Sigmoid colon (tissue), 7 donors: ENCODE results near the gene CHST14. TPM values are rescaled to one million over a fixed set of nuclear protein-coding genes. Genes with fewer than 3 reads are reported as not detected.

Experiments used
- DNase-seq: peaks from one replicate; pipeline ENCODE4 v3.0.0-alpha.2; 2019
- H3K27ac ChIP-seq, 4 donors: fragments of 200-600 bp; sonication (generic); one replicate each; pipeline ENCODE4 v1.5.1; 2016 to 2019; ENCODE audit warnings: mild to moderate bottlenecking in 1 of 4
- H3K27me3 ChIP-seq, 3 donors: fragments of 200-600 bp; sonication (generic); one replicate each; pipeline ENCODE4 v1.5.1; 2019; ENCODE audit warnings: mild to moderate bottlenecking in 1 of 3
- H3K36me3 ChIP-seq, 4 donors: fragments of 200-600 bp; sonication (generic); one replicate each; pipeline ENCODE4 v1.5.1; 2016 to 2019
- H3K4me1 ChIP-seq, 4 donors: fragments of 200-600 bp; sonication (generic); one replicate each; pipeline ENCODE4 v1.5.1; 2017 to 2019
- H3K4me3 ChIP-seq, 4 donors: fragments of 200-600 bp; sonication (generic); one replicate each; pipeline ENCODE4 v1.5.1; 2017 to 2019; ENCODE audit warnings: mild to moderate bottlenecking in 2 of 4, moderate library complexity in 1 of 4
- H3K9me3 ChIP-seq, 4 donors: fragments of 200-600 bp in 3 of 4; sonication (generic) in 3 of 4; one replicate each; pipeline versions ENCODE4 v1.5.1 to v1.6.1; 2013 to 2019
- CTCF ChIP-seq, 4 experiments: fragments of 450-650 bp in 3 of 4; fragments of 200-600 bp in 1 of 4; IDR thresholded peaks; one replicate each; pipeline ENCODE4 v1.5.1; 2016 to 2019; ENCODE audit warnings: antibody characterized with exemption in 4 of 4, mild to moderate bottlenecking in 3 of 4, moderate library complexity in 2 of 4
- EP300 ChIP-seq, 4 donors: sonication (generic); formaldehyde crosslinking; IDR thresholded peaks; one replicate each; pipeline ENCODE4 v1.6.1; 2017; ENCODE audit warnings: antibody characterized with exemption in 4 of 4
- POLR2A ChIP-seq, 2 donors: fragments of 450-650 bp; IDR thresholded peaks; one replicate each; pipeline ENCODE4 v1.6.1; 2016; ENCODE audit warnings: antibody characterized with exemption in 2 of 2, mild to moderate bottlenecking in 2 of 2, moderate library complexity in 2 of 2
- POLR2AphosphoS5 ChIP-seq, 4 donors: sonication (generic); formaldehyde crosslinking; IDR thresholded peaks; one replicate each; pipeline ENCODE4 v1.6.1; 2017; ENCODE audit warnings: antibody characterized with exemption in 4 of 4
- WGBS, 2 donors: extraction: QIAGEN DNeasy Blood & Tissue Kit; methylation state at CpG; one replicate each; pipeline ENCODE4 v1.1.7; 2013; 5-methylcytosine and 5-hydroxymethylcytosine counted together
- intact Hi-C: fragments of 100-400 bp; cut with DNase I; formaldehyde crosslinking; loops from one replicate; pipeline ENCODE4 v1.15.1; 2023
- polyA plus RNA-seq, 3 donors: library from polyadenylated mRNA; stranded (reverse); fragments of 200-250 nt; gene quantifications; one replicate each; pipeline ENCODE4 v1.2.3, GENCODE V29; 2013
- total RNA-seq, 4 donors: library from RNA; depleted of rRNA; stranded (reverse); fragments of >200 nt; gene quantifications; one replicate each; pipeline ENCODE4 v1.1.0, GENCODE V29; 2016
- donor health status: healthy with polysubstance abuse.
- donor health status: Bipolar disorder and iron deficiency.
- donor health status: healthy.

Gene CHST14
- total and polyA plus RNA-seq, 7 donors: 1.2 to 10.2 (median 6.4) TPM

GRCh38 chr15:40513609-40514008, 42.8 kb downstream of the CHST14 start:
- intact Hi-C loops: loop anchor here (10.0 kb wide), 1 partner anchor 381 kb away; the partner anchor contains the start of gene VPS18
- H3K27me3 ChIP-seq: no peaks in the 10 kb centered on the region
- no peaks in the 10 kb centered on the region for H3K36me3 ChIP-seq
- no peaks in the 10 kb centered on the region for H3K9me3 ChIP-seq
- TF ChIP-seq EP300 (IDR thresholded peaks at IDR 0.05) (no peak), CTCF (IDR thresholded peaks at IDR 0.05) (no peak), POLR2AphosphoS5 (IDR thresholded peaks at IDR 0.05) (no peak), POLR2A (IDR thresholded peaks at IDR 0.05) (no peak)
- no peak for DNase-seq
- H3K27ac ChIP-seq: no peak overlapping the region
- 92% methylated on average over 5 of the region's 5 CpGs for WGBS, 2 donors
- H3K4me3 ChIP-seq: no peak overlapping the region
- H3K4me1 ChIP-seq: peaks cover 0 to 13% (median 7%) of the 10 kb centered on the region in 4 donors

- Histone ChIP-seq H3K36me3 (no peaks in the 10 kb centered on the region), H3K4me3 (no peak overlapping the region), H3K27ac (no peak overlapping the region), H3K4me1 (peaks cover 0 to 9% (median 7%) of the 10 kb centered on the region in 4 donors), H3K27me3 (no peaks in the 10 kb centered on the region), H3K9me3 (no peaks in the 10 kb centered on the region)
- intact Hi-C loops: loop anchor here (10.0 kb wide), 1 partner anchor 378 kb away; the partner anchor contains the start of gene VPS18
- WGBS, 2 donors: 91 to 99% methylated on average over 2 of the region's 2 CpGs
- TF ChIP-seq EP300 (IDR thresholded peaks at IDR 0.05): no peak
- TF ChIP-seq CTCF (IDR thresholded peaks at IDR 0.05): no peak
- no peak for TF ChIP-seq POLR2A (IDR thresholded peaks at IDR 0.05)
- no peak for TF ChIP-seq POLR2AphosphoS5 (IDR thresholded peaks at IDR 0.05)
- DNase-seq: no peak
Observed at GRCh38 chr15:40516322-40516721, 45.5 kb downstream of the CHST14 start.

Other genes with a start within 250 kb of the CHST14 start
- gene PAK6, start 231.9 kb upstream of the CHST14 start, total RNA-seq: 1 to 10 TPM in 3 of 4 donors, under 1 TPM in 1; 0.33 to 3.0 (median 1.2) TPM
- gene PAK6, start 231.9 kb upstream of the CHST14 start, polyA plus RNA-seq: 1 to 10 TPM; 1.2 to 2.8 (median 1.6) TPM
- 1 to 10 TPM in 1 of 4 donors, not detected in 3; 1.6 TPM for gene ANKRD63, start 187.9 kb upstream of the CHST14 start, total RNA-seq
- gene ANKRD63, start 187.9 kb upstream of the CHST14 start, polyA plus RNA-seq: not detected
- gene PLCB2, start 163.0 kb upstream of the CHST14 start, total RNA-seq: 10 to 100 TPM in 2 of 4 donors, 1 to 10 TPM in 2; 5.4 to 12.5 (median 9.4) TPM
- 10 to 100 TPM in 1 of 3 donors, 1 to 10 TPM in 2; 2.4 to 27.5 (median 2.8) TPM for gene PLCB2, start 163.0 kb upstream of the CHST14 start, polyA plus RNA-seq
- 10 to 100 TPM; 41.0 to 63.1 (median 51.8) TPM for gene INAFM2, start 147.3 kb upstream of the CHST14 start, total RNA-seq
- gene INAFM2, start 147.3 kb upstream of the CHST14 start, polyA plus RNA-seq: 10 to 100 TPM in 1 of 3 donors, 1 to 10 TPM in 2; 6.6 to 13.4 (median 9.0) TPM
- 10 to 100 TPM; 43.9 to 97.2 (median 65.3) TPM for gene CCDC9B, start 130.0 kb upstream of the CHST14 start, total RNA-seq
- gene CCDC9B, start 130.0 kb upstream of the CHST14 start, polyA plus RNA-seq: 10 to 100 TPM in 1 of 3 donors, 1 to 10 TPM in 2; 5.1 to 33.4 (median 7.8) TPM
- gene PHGR1, start 120.0 kb upstream of the CHST14 start, total RNA-seq: 1 to 10 TPM in 1 of 4 donors, not detected in 3; 8.2 TPM
- over 10,000 TPM; 12,817 to 35,077 (median 19,474) TPM for gene PHGR1, start 120.0 kb upstream of the CHST14 start, polyA plus RNA-seq
- 1 to 10 TPM in 1 of 4 donors, under 1 TPM in 3; 0.16 to 1.1 (median 0.38) TPM for gene DISP2, start 112.8 kb upstream of the CHST14 start, total RNA-seq
- gene DISP2, start 112.8 kb upstream of the CHST14 start, polyA plus RNA-seq: 1 to 10 TPM; 1.8 to 3.0 (median 2.8) TPM
- 10 to 100 TPM in 1 of 4 donors, 1 to 10 TPM in 3; 5.0 to 13.8 (median 6.6) TPM for gene KNSTRN, start 88.3 kb upstream of the CHST14 start, total RNA-seq
- gene KNSTRN, start 88.3 kb upstream of the CHST14 start, polyA plus RNA-seq: 10 to 100 TPM in 1 of 3 donors, 1 to 10 TPM in 2; 6.0 to 18.9 (median 9.5) TPM
- 10 to 100 TPM; 33.2 to 59.9 (median 55.4) TPM for gene IVD, start 65.2 kb upstream of the CHST14 start, total RNA-seq
- 10 to 100 TPM; 28.8 to 56.0 (median 33.1) TPM for gene IVD, start 65.2 kb upstream of the CHST14 start, polyA plus RNA-seq
- 10 to 100 TPM in 1 of 4 donors, 1 to 10 TPM in 3; 7.7 to 16.3 (median 9.3) TPM for gene BAHD1, start 30.0 kb upstream of the CHST14 start, total RNA-seq
- gene BAHD1, start 30.0 kb upstream of the CHST14 start, polyA plus RNA-seq: 10 to 100 TPM in 2 of 3 donors, 1 to 10 TPM in 1; 9.6 to 20.2 (median 14.1) TPM
- 10 to 100 TPM; 21.4 to 55.3 (median 40.5) TPM for gene CCDC32, start 94.1 kb downstream of the CHST14 start, total RNA-seq
- 10 to 100 TPM; 28.8 to 43.0 (median 31.0) TPM for gene CCDC32, start 94.1 kb downstream of the CHST14 start, polyA plus RNA-seq
- 10 to 100 TPM in 2 of 4 donors, 1 to 10 TPM in 2; 8.3 to 13.3 (median 10.0) TPM for gene RPUSD2, start 98.3 kb downstream of the CHST14 start, total RNA-seq
- 10 to 100 TPM in 1 of 3 donors, 1 to 10 TPM in 2; 4.6 to 10.8 (median 6.0) TPM for gene RPUSD2, start 98.3 kb downstream of the CHST14 start, polyA plus RNA-seq
- gene KNL1, start 123.3 kb downstream of the CHST14 start, total RNA-seq: under 1 TPM in 3 of 4 donors, not detected in 1; 0.36 to 0.83 (median 0.68) TPM
- gene KNL1, start 123.3 kb downstream of the CHST14 start, polyA plus RNA-seq: 1 to 10 TPM in 1 of 3 donors, under 1 TPM in 2; under 0.01 to 5.9 (median 0.46) TPM
- 1 to 10 TPM in 2 of 4 donors, not detected in 2; 1.1 to 1.5 TPM for gene RAD51, start 224.2 kb downstream of the CHST14 start, total RNA-seq
- gene RAD51, start 224.2 kb downstream of the CHST14 start, polyA plus RNA-seq: 1 to 10 TPM; 4.2 to 9.8 (median 4.2) TPM